Panc1 (cell line): Measurements from ENCODE around the gene KIF21B.

Source experiments
- POLR2AphosphoS5 ChIP-seq: IDR thresholded peaks from 2 replicates; pipeline ENCODE4 v1.6.1; 2012; ENCODE audit warnings: mild to moderate bottlenecking, low read depth, low read length, moderate library complexity
- SIN3A ChIP-seq: IDR thresholded peaks from 2 replicates; pipeline ENCODE4 v1.6.1; 2012; ENCODE audit warnings: low read depth, mild to moderate bottlenecking, low read length, moderate library complexity, borderline replicate concordance; ENCODE audit not compliant: insufficient read depth
- TF ChIP-seq, protein P1 (sequence below): fragments of 450-650 bp; IDR thresholded peaks from 2 replicates; pipeline ENCODE4 v1.5.1; 2017; ENCODE audit warnings: mild to moderate bottlenecking

DNA sequence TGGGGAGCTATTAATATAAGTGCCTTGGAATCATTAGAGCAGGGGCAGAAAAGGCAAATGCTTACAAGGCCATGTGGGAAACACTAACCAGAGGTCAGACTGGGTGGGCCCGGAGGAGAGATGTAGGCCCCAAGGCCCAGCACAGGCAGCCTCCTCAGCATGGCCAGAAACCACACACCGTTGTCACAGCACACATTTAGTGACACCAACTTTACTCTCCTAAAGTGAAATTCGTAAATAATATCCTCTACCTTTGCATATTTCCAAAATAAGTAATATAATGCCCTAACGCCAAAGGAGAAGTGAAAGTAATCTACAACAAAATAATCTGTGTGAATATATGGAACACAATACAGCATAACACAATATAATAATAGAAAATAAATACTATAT, 62.6 kb downstream of the KIF21B start:
- TF ChIP-seq, protein P1, sequence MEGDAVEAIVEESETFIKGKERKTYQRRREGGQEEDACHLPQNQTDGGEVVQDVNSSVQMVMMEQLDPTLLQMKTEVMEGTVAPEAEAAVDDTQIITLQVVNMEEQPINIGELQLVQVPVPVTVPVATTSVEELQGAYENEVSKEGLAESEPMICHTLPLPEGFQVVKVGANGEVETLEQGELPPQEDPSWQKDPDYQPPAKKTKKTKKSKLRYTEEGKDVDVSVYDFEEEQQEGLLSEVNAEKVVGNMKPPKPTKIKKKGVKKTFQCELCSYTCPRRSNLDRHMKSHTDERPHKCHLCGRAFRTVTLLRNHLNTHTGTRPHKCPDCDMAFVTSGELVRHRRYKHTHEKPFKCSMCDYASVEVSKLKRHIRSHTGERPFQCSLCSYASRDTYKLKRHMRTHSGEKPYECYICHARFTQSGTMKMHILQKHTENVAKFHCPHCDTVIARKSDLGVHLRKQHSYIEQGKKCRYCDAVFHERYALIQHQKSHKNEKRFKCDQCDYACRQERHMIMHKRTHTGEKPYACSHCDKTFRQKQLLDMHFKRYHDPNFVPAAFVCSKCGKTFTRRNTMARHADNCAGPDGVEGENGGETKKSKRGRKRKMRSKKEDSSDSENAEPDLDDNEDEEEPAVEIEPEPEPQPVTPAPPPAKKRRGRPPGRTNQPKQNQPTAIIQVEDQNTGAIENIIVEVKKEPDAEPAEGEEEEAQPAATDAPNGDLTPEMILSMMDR: no peak
- no peak for TF ChIP-seq SIN3A
- no peak for TF ChIP-seq POLR2AphosphoS5
